Caco-2 (cell line): ENCODE results near the gene TIMM13. TPM values are rescaled to one million over a fixed set of nuclear protein-coding genes. Genes with fewer than 3 reads are reported as not detected.

ENCODE experiments used
- BruUV-seq: library from RNA; stranded (reverse); fragments of 400-500 nt; replicated peaks from 2 replicates; lab custom pipeline; 2021; lab: Mats Ljungman, UMichigan
- CTCF ChIA-PET: fragments of 300-600 bp; sonication (Branson Sonifier 250); formaldehyde crosslinking; loops from one replicate; lab custom pipeline; 2022; ENCODE audit warnings: antibody characterized with exemption; lab: Charles Lee
- POLR2A ChIA-PET: fragments of 300-600 bp; sonication (Branson Sonifier 250); formaldehyde crosslinking; loops from one replicate; lab custom pipeline; 2022; ENCODE audit warnings: antibody characterized with exemption; lab: Charles Lee
- DNase-seq, 2 experiments: peaks; one replicate each; pipeline versions ENCODE4 v3.0.0 to v3.0.0-alpha.2; 2020 to 2022
- H3K27me3 ChIP-seq: replicated peaks from 2 replicates; pipeline ENCODE4 v1.6.0; 2011; ENCODE audit warnings: low read length; ENCODE audit not compliant: control insufficient read depth, insufficient read depth
- H3K36me3 ChIP-seq: 2 replicates; pipeline ENCODE4 v1.5.1; 2011; ENCODE audit warnings: low read length; ENCODE audit not compliant: control insufficient read depth, insufficient read depth
- H3K4me1 ChIP-seq: fragments of 250-450 bp; sonication (Bioruptor Pico); 2 replicates; pipeline ENCODE4 v1.5.1; 2020; ENCODE audit warnings: mild to moderate bottlenecking
- H3K4me3 ChIP-seq: 2 replicates; pipeline ENCODE4 v1.5.1; 2011; ENCODE audit warnings: low read depth, mild to moderate bottlenecking, control low read depth, low read length
- H3K9me3 ChIP-seq: fragments of 250-450 bp; sonication (Bioruptor Pico); 2 replicates; pipeline ENCODE4 v1.5.1; 2020; ENCODE audit warnings: mild to moderate bottlenecking, moderate library complexity
- H3K27ac Mint-ChIP-seq: one replicate; pipeline ENCODE4 v1.8.0; 2022; ENCODE audit warnings: mixed read lengths; ENCODE audit not compliant: unreplicated experiment
- H3K27me3 Mint-ChIP-seq: one replicate; pipeline ENCODE4 v1.8.0; 2022; ENCODE audit warnings: mixed read lengths; ENCODE audit not compliant: insufficient read depth, unreplicated experiment
- H3K36me3 Mint-ChIP-seq: one replicate; pipeline ENCODE4 v1.8.0; 2022; ENCODE audit warnings: mild to moderate bottlenecking, mixed read lengths; ENCODE audit not compliant: insufficient read depth, unreplicated experiment
- H3K4me1 Mint-ChIP-seq: one replicate; pipeline ENCODE4 v1.8.0; 2022; ENCODE audit warnings: low read depth, mixed read lengths; ENCODE audit not compliant: unreplicated experiment
- H3K4me3 Mint-ChIP-seq: one replicate; pipeline ENCODE4 v1.8.0; 2022; ENCODE audit warnings: mild to moderate bottlenecking, moderate library complexity, mixed read lengths; ENCODE audit not compliant: unreplicated experiment
- H3K9me3 Mint-ChIP-seq: one replicate; pipeline ENCODE4 v1.8.0; 2022; ENCODE audit warnings: mixed read lengths; ENCODE audit not compliant: unreplicated experiment
- intact Hi-C: fragments of 100-400 bp; cut with micrococcal nuclease; formaldehyde crosslinking; loops from one replicate; pipeline ENCODE4 v1.10.0; 2022; ENCODE audit not compliant: unreplicated experiment
- microRNA-seq: library from miRNA; unstranded; fragments of <30 nt; microRNA quantifications from one replicate; pipeline ENCODE4 v1.2.0, GENCODE V29; 2022
- total RNA-seq: library from RNA; stranded (reverse); gene quantifications from 2 replicates; pipeline ENCODE4 v1.2.3, GENCODE V29; 2022
- TF ChIP-seq, protein P1 (sequence below), 2 experiments: fragments of 200-600 bp in 1 of 2; IDR thresholded peaks; 1 replicate in 1 of 2; 2 replicates in 1 of 2; pipeline versions ENCODE4 v1.5.1 to v1.8.0; 2011 to 2022; ENCODE audit warnings: antibody characterized with exemption in 1 of 2, control low read depth in 1 of 2, inconsistent platforms in 1 of 2, low read depth in 1 of 2, low read length in 1 of 2, mild to moderate bottlenecking in 1 of 2, moderate library complexity in 1 of 2; ENCODE audit not compliant: insufficient read depth in 1 of 2, severe bottlenecking in 1 of 2, unreplicated experiment in 1 of 2

The TIMM13 gene
- total RNA-seq, 1 experiment from 2014 or later, result 200 TPM

DNA sequence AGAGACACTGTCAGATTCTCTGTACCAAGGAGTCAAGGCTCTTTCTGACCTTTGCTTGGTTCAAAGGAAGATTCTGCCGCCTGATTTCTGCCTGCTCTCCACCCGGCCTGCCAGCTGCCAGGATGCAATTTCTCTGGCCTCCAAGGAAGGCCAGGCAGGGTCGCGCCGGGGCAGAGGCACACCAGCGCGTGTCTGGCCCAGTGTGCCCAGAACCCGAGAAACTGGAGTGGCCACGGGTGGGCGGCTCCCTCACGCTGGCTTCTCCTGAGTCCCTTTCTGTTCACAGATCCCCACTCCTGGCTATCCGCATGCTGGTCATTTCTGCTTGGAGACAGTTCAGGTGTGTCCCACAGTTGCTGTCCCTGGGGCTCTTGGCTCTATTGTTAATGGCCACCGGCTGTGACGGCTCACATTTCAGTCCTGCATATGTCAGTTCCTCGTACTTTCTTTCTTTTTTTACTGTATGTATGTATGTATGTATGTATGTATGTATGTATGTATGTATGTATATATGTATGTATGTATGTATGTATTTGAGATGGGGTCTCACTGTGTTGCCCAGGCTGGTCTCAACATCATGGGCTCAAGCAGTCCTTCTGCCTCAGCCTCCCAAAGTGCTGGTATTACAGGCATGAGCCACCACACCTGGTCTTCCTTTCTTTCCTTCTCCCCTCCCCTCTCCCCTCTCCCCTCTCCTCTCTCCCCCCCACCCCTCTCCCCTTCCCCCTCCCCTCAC is 50.4 kb downstream of the TIMM13 start:
- intact Hi-C loops, result no loop called here
- H3K4me1 ChIP-seq, result no peaks in the 10 kb centered on the region
- POLR2A ChIA-PET, result no interaction called here
- H3K4me3 Mint-ChIP-seq, result no peak overlapping the region
- H3K9me3 Mint-ChIP-seq, result peaks cover 19% of the 10 kb centered on the region
- CTCF ChIA-PET, result no interaction called here
- no TSS peak for BruUV-seq
- no peak overlapping the region for H3K4me3 ChIP-seq
- H3K27me3 Mint-ChIP-seq, result no peaks in the 10 kb centered on the region
- TF ChIP-seq, protein P1, sequence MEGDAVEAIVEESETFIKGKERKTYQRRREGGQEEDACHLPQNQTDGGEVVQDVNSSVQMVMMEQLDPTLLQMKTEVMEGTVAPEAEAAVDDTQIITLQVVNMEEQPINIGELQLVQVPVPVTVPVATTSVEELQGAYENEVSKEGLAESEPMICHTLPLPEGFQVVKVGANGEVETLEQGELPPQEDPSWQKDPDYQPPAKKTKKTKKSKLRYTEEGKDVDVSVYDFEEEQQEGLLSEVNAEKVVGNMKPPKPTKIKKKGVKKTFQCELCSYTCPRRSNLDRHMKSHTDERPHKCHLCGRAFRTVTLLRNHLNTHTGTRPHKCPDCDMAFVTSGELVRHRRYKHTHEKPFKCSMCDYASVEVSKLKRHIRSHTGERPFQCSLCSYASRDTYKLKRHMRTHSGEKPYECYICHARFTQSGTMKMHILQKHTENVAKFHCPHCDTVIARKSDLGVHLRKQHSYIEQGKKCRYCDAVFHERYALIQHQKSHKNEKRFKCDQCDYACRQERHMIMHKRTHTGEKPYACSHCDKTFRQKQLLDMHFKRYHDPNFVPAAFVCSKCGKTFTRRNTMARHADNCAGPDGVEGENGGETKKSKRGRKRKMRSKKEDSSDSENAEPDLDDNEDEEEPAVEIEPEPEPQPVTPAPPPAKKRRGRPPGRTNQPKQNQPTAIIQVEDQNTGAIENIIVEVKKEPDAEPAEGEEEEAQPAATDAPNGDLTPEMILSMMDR (IDR thresholded peaks at IDR 0.05; ENCODE audit: insufficient read depth in 1 of 2, low read depth in 1 of 2, low read length in 1 of 2, severe bottlenecking in 1 of 2, unreplicated experiment in 1 of 2), result no peak
- peaks cover 6% of the 10 kb centered on the region for H3K4me1 Mint-ChIP-seq
- H3K36me3 Mint-ChIP-seq, result peaks cover 9% of the 10 kb centered on the region
- peaks cover 13% of the 10 kb centered on the region for H3K9me3 ChIP-seq
- no peak overlapping the region for H3K27ac Mint-ChIP-seq
- no peak for DNase-seq
- no peaks in the 10 kb centered on the region for H3K27me3 ChIP-seq
- H3K36me3 ChIP-seq, result no peaks in the 10 kb centered on the region

Small RNA genes within 50 kb of the gene (microRNA-seq; reads per million reads assigned to microRNA genes)
- 2.8 reads per million, percentile 16 among the genes with 10 or more reads in this experiment for gene MIR7108

Other genes with a start within 250 kb of the TIMM13 start
- gene PLEKHJ1, start 191.3 kb downstream of the TIMM13 start, total RNA-seq, result 119 TPM in 2 replicates
- 129 and 135 TPM in 2 replicates for gene SF3A2, start 190.8 kb downstream of the TIMM13 start, total RNA-seq
- 19.3 and 19.4 TPM in 2 replicates for gene AMH, start 178.3 kb downstream of the TIMM13 start, total RNA-seq
- gene JSRP1, start 171.2 kb downstream of the TIMM13 start, total RNA-seq, result not detected in 2 replicates
- gene PEAK3, start 145.4 kb downstream of the TIMM13 start, total RNA-seq, result not detected in 2 replicates
- 1.3 and 1.4 TPM in 2 replicates for gene LINGO3, start 119.4 kb downstream of the TIMM13 start, total RNA-seq
- 141 and 152 TPM in 2 replicates for gene LSM7, start 99.0 kb downstream of the TIMM13 start, total RNA-seq
- gene SPPL2B, start 98.9 kb downstream of the TIMM13 start, total RNA-seq, result 90.6 and 92.3 TPM in 2 replicates
- gene TMPRSS9, start 67.3 kb downstream of the TIMM13 start, total RNA-seq, result 0.49 and 0.66 TPM in 2 replicates
- gene LMNB2, start 29.4 kb upstream of the TIMM13 start, total RNA-seq, result 128 and 130 TPM in 2 replicates
- 20.2 and 23.8 TPM in 2 replicates for gene GADD45B, start 48.5 kb upstream of the TIMM13 start, total RNA-seq